ENCODE measurements around the gene FLAD1.
A peak's percentile ranks its signal among the peaks of the same experiment; 100 is the strongest.

The FLAD1 gene

GRCh38 chr1:155005076-155006011 is 22.2 kb downstream of the FLAD1 start:
- no peak for DNase-seq

- DNase-seq = no peak
Observed at GRCh38 chr1:155006601-155007101, 23.5 kb downstream of the FLAD1 start.

- no peak for DNase-seq
Observed at GRCh38 chr1:155007251-155007828, 24.2 kb downstream of the FLAD1 start.

GRCh38 chr1:155008015-155008941 is 25.1 kb downstream of the FLAD1 start:
- DNase-seq = peak; percentile 50

- peak; percentile 43 for DNase-seq
Observed at GRCh38 chr1:155009221-155009711, 26.1 kb downstream of the FLAD1 start.

GRCh38 chr1:155009742-155010141 is 26.6 kb downstream of the FLAD1 start:
- DNase-seq = no peak

- DNase-seq = no peak
Observed at GRCh38 chr1:155010211-155010918, 27.2 kb downstream of the FLAD1 start.

GRCh38 chr1:155011004-155011416 is 27.9 kb downstream of the FLAD1 start:
- no peak for DNase-seq

- DNase-seq = no peak
Observed at GRCh38 chr1:155011437-155012025, 28.4 kb downstream of the FLAD1 start.

GRCh38 chr1:155012026-155012546 is 28.9 kb downstream of the FLAD1 start:
- DNase-seq = no peak

GRCh38 chr1:155012776-155013602 is 29.8 kb downstream of the FLAD1 start:
- DNase-seq = no peak

GRCh38 chr1:155013632-155014031 is 30.5 kb downstream of the FLAD1 start:
- DNase-seq = peak; percentile 44

GRCh38 chr1:155014709-155015508 is 31.8 kb downstream of the FLAD1 start:
- DNase-seq = no peak

- DNase-seq = no peak
Observed at GRCh38 chr1:155015527-155016230, 32.5 kb downstream of the FLAD1 start.

- DNase-seq = no peak
Observed at GRCh38 chr1:155016231-155016831, 33.2 kb downstream of the FLAD1 start.

GRCh38 chr1:155017041-155017945 is 34.1 kb downstream of the FLAD1 start:
- DNase-seq = peak; percentile 93

- DNase-seq = no peak
Observed at GRCh38 chr1:155017946-155018316, 34.8 kb downstream of the FLAD1 start.

All from activated T-cell treated with anti-CD3 and anti-CD28 coated beads, Interleukin-2, amount 50 U/mL, for 1 hour (primary cell).